ENCODE measurements around the gene UTP11.

Gene UTP11

GRCh38 chr1:38003261-38004250, 9.0 kb upstream of the UTP11 start:
- no peak for DNase-seq

- peak in 1 of 2 experiments; percentile 5 for DNase-seq
Observed at GRCh38 chr1:38004284-38005108, 8.0 kb upstream of the UTP11 start.

- peak; percentile 20 to 60 for DNase-seq
Observed at GRCh38 chr1:38005195-38006007, 7.1 kb upstream of the UTP11 start, which contains the start of gene FHL3. TSS of gene FHL3 (minus strand) at chr1:38005514. CDS start at chr1:37999412, 6,102 bp downstream.

GRCh38 chr1:38006008-38006828, 6.3 kb upstream of the UTP11 start:
- DNase-seq: no peak

GRCh38 chr1:38009088-38009840, 3.3 kb upstream of the UTP11 start:
- no peak for DNase-seq

- DNase-seq: no peak
Observed at GRCh38 chr1:38009841-38010180, 2.7 kb upstream of the UTP11 start.

- DNase-seq: no peak
Observed at GRCh38 chr1:38013227-38013622, 691 bp downstream of the UTP11 start.

GRCh38 chr1:38014171-38014570, 1.6 kb downstream of the UTP11 start:
- no peak for DNase-seq

GRCh38 chr1:38014724-38015424, 2.3 kb downstream of the UTP11 start:
- DNase-seq: no peak

GRCh38 chr1:38015978-38016725, 3.6 kb downstream of the UTP11 start:
- DNase-seq: no peak

- DNase-seq: peak in 1 of 2 experiments; percentile 17
Observed at GRCh38 chr1:38018864-38019343, 6.4 kb downstream of the UTP11 start.

GRCh38 chr1:38020396-38020795, 7.9 kb downstream of the UTP11 start:
- DNase-seq: no peak

GRCh38 chr1:38021969-38022368, 9.4 kb downstream of the UTP11 start:
- no peak for DNase-seq

GRCh38 chr1:38022810-38023209, 10.3 kb downstream of the UTP11 start:
- no peak for DNase-seq

- no peak for DNase-seq
Observed at GRCh38 chr1:38025233-38025632, 12.7 kb downstream of the UTP11 start.

GRCh38 chr1:38025664-38026063, 13.1 kb downstream of the UTP11 start:
- DNase-seq: no peak

GRCh38 chr1:38026592-38027200, 14.2 kb downstream of the UTP11 start:
- DNase-seq: peak; percentile 45 to 73

GRCh38 chr1:38027201-38028104, 14.9 kb downstream of the UTP11 start:
- DNase-seq: peak in 1 of 2 experiments; percentile 21

All from NCI-H524 (cell line).